Testis (tissue), 2 donors: ENCODE data around the gene FBXO9.

Experiments used
- POLR2A ChIP-seq: fragments of 450-650 bp; IDR thresholded peaks from one replicate; pipeline ENCODE4 v1.6.1; 2017; ENCODE audit warnings: antibody characterized with exemption, mild to moderate bottlenecking, moderate library complexity
- TF ChIP-seq, protein P1 (sequence below), 3 experiments: fragments of 450-650 bp in 2 of 3; fragments of 200-600 bp in 1 of 3; sonication (generic) in 1 of 3; IDR thresholded peaks; one replicate each; pipeline ENCODE4 v1.5.1; 2016 to 2019; ENCODE audit warnings: antibody characterized with exemption in 3 of 3, mild to moderate bottlenecking in 2 of 3, moderate library complexity in 1 of 3

DNA sequence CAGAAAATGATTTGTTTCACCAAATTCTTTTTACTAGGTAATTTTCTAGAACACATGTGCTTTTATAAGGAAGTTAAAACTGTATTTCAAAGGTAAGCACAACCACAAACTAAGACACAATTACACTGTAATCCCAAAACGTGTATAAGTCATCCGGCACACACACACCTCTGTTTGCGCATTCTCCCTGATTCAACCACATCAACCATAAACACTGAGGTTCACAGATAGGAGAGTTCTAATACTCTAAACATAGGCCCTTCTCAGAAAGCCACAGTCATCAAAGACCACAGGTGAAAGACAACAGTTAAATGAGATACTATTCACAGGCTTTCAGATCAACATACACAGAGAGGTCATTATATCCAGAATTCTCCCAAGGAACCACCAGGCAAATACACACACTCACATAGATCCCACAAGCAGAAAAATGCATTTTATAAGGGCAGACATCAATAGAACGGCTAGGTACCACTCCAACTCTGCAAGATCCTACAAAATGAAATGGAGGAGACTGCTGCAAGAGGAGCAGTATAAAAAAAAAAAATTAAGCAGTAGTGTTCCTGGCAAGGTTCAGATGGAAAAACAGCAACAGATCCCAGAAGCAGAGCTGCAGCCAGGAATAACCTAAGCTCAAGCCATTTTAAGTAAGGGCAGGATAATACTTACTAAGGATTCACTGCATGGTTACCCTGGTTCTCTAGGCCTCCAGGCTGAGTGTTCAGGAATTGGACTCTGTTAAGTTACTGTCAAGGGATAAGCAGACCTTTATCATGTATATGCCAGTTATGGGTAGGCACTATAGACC lies 6.6 kb upstream of the FBXO9 start:
- TF ChIP-seq, protein P1, sequence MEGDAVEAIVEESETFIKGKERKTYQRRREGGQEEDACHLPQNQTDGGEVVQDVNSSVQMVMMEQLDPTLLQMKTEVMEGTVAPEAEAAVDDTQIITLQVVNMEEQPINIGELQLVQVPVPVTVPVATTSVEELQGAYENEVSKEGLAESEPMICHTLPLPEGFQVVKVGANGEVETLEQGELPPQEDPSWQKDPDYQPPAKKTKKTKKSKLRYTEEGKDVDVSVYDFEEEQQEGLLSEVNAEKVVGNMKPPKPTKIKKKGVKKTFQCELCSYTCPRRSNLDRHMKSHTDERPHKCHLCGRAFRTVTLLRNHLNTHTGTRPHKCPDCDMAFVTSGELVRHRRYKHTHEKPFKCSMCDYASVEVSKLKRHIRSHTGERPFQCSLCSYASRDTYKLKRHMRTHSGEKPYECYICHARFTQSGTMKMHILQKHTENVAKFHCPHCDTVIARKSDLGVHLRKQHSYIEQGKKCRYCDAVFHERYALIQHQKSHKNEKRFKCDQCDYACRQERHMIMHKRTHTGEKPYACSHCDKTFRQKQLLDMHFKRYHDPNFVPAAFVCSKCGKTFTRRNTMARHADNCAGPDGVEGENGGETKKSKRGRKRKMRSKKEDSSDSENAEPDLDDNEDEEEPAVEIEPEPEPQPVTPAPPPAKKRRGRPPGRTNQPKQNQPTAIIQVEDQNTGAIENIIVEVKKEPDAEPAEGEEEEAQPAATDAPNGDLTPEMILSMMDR (IDR thresholded peaks at IDR 0.05), result no peak
- no peak for TF ChIP-seq POLR2A
